Esophagus squamous epithelium (tissue), 5 donors: ENCODE results near the gene KIF13A. TPM values are rescaled to one million over a fixed set of nuclear protein-coding genes. Genes with fewer than 3 reads are reported as not detected.

ENCODE experiments used
- DNase-seq: peaks from one replicate; lab custom pipeline; 2025; lab: John Stamatoyannopoulos, UW
- H3K27ac ChIP-seq, 4 donors: fragments of 200-600 bp; sonication (generic); one replicate each; pipeline ENCODE4 v1.5.1; 2016 to 2019; ENCODE audit warnings: mild to moderate bottlenecking in 1 of 4
- H3K27me3 ChIP-seq, 4 donors: fragments of 200-600 bp; sonication (generic); 1 replicate in 3 of 4; 2 replicates in 1 of 4; pipeline versions ENCODE4 v1.5.1 to v1.6.0; 2017 to 2021; ENCODE audit warnings: antibody characterized with exemption in 1 of 4
- H3K36me3 ChIP-seq, 3 donors: fragments of 200-600 bp; sonication (generic); one replicate each; pipeline ENCODE4 v1.5.1; 2016 to 2019
- H3K4me1 ChIP-seq, 3 donors: fragments of 200-600 bp; sonication (generic); one replicate each; pipeline ENCODE4 v1.5.1; 2017 to 2019
- H3K4me3 ChIP-seq, 4 donors: fragments of 200-600 bp; sonication (generic); 1 replicate in 3 of 4; 2 replicates in 1 of 4; pipeline ENCODE4 v1.5.1; 2016 to 2019; ENCODE audit warnings: mild to moderate bottlenecking in 2 of 4, moderate library complexity in 1 of 4
- H3K9me3 ChIP-seq, 3 donors: fragments of 200-600 bp; sonication (generic); one replicate each; pipeline ENCODE4 v1.5.1; 2016 to 2019
- POLR2A ChIP-seq, 4 donors: fragments of 450-650 bp; IDR thresholded peaks; one replicate each; pipeline ENCODE4 v1.6.1; 2017; ENCODE audit warnings: antibody characterized with exemption in 4 of 4, mild to moderate bottlenecking in 4 of 4, moderate library complexity in 3 of 4
- WGBS, 2 donors: methylation state at CpG; one replicate each; pipeline ENCODE4 v1.1.5; 2018; 5-methylcytosine and 5-hydroxymethylcytosine counted together
- intact Hi-C: fragments of 100-400 bp; cut with DNase I; formaldehyde crosslinking; loops from one replicate; pipeline ENCODE4 v1.15.0; 2022
- total RNA-seq, 4 donors: library from RNA; depleted of rRNA; stranded (reverse); fragments of >200 nt; gene quantifications; one replicate each; pipeline ENCODE4 v1.1.0, GENCODE V29; 2016
- TF ChIP-seq, protein P1 (sequence below), 6 experiments: fragments of 450-650 bp in 4 of 6; fragments of 200-600 bp in 2 of 6; sonication (generic) in 2 of 6; IDR thresholded peaks; one replicate each; pipeline ENCODE4 v1.5.1; 2016 to 2019; ENCODE audit warnings: antibody characterized with exemption in 6 of 6, mild to moderate bottlenecking in 4 of 6, moderate library complexity in 4 of 6
- donor health status: DM: yes; HTN: yes; CAD: no.

Gene KIF13A
- total RNA-seq, 4 donors from 2014 or later, result 18.7 to 34.5 (median 25.0) TPM

DNA sequence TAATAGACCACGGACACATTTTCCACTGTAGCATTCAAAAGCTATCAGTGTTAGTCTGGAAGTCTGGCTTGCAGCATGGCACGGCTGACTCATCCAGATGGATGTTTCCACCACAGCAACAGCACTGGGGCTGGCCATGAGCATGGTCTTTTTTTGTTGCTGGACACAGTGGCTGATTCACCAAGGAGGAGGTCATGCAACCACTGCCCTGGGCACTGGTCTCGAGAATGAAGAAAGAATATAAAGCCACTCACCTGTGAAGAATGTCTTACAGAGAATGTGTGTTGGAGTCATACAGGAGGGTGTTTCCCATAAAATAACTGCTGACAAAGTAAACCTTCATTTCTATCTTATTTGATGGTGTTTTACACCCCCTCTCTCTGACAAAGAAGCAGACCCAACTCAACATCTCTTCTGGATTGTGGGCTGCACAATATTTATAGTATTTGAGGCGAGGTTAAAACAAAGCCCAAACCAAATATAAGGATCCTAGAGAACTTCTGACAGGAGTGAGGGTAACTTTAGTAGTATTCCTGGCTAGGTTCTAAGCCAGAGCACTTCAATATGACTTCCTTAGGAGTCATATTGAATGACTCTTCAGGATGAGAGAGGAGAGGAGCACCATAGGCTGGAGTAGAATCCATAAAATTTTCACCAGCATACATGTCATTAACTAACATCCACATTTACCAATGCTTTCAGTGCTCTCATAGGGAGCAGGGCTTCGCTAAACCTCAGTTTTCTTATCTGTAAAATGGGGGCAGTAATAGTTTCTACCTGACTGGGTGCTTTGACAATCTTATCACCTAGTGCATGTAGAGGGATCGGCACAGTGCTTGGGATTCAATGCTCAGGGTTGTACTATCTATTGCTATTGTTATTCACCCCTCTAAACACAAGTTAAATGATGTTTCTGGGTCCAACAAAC is 121.4 kb downstream of the KIF13A start:
- H3K27ac ChIP-seq, result peak overlapping the region; percentile 76 to 86 (median 82)
- no peak for DNase-seq
- intact Hi-C loops, result no loop called here

DNA sequence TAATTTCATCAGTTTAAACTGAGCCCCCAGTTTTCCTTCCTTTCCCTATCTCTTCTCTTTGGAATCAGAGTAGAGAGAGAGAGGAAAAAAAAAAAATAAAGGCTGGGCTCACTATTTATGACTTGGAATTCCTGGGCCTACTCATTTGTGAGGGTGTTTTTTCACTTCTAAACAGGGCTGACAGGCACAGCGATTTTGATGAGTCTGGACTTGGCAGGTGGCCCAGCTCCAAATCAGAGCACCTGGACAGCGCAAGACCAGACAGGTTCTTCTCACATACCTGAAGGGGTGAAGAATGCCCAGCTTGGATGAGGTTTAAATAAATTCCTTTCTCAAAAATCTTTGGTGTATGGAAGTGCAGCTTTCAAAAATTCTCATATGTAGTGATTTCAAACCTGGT is 122.2 kb downstream of the KIF13A start:
- 38 to 50% methylated on average over 2 of the region's 2 CpGs for WGBS, 2 donors
- intact Hi-C loops, result no loop called here

More for the DNA sequence above, 121.4 kb downstream of the KIF13A start:
- H3K4me1 ChIP-seq, result peaks cover 38 to 79% (median 38%) of the 10 kb centered on the region in 3 donors
- no peaks in the 10 kb centered on the region for H3K9me3 ChIP-seq
- H3K36me3 ChIP-seq, result no peaks in the 10 kb centered on the region
- TF ChIP-seq POLR2A (IDR thresholded peaks at IDR 0.05), result no peak
- TF ChIP-seq, protein P1, sequence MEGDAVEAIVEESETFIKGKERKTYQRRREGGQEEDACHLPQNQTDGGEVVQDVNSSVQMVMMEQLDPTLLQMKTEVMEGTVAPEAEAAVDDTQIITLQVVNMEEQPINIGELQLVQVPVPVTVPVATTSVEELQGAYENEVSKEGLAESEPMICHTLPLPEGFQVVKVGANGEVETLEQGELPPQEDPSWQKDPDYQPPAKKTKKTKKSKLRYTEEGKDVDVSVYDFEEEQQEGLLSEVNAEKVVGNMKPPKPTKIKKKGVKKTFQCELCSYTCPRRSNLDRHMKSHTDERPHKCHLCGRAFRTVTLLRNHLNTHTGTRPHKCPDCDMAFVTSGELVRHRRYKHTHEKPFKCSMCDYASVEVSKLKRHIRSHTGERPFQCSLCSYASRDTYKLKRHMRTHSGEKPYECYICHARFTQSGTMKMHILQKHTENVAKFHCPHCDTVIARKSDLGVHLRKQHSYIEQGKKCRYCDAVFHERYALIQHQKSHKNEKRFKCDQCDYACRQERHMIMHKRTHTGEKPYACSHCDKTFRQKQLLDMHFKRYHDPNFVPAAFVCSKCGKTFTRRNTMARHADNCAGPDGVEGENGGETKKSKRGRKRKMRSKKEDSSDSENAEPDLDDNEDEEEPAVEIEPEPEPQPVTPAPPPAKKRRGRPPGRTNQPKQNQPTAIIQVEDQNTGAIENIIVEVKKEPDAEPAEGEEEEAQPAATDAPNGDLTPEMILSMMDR (IDR thresholded peaks at IDR 0.05), result no peak
- H3K4me3 ChIP-seq, result no peak overlapping the region
- 44 to 58% methylated on average over 6 of the region's 6 CpGs for WGBS, 2 donors
- H3K27me3 ChIP-seq, result no peaks in the 10 kb centered on the region

DNA sequence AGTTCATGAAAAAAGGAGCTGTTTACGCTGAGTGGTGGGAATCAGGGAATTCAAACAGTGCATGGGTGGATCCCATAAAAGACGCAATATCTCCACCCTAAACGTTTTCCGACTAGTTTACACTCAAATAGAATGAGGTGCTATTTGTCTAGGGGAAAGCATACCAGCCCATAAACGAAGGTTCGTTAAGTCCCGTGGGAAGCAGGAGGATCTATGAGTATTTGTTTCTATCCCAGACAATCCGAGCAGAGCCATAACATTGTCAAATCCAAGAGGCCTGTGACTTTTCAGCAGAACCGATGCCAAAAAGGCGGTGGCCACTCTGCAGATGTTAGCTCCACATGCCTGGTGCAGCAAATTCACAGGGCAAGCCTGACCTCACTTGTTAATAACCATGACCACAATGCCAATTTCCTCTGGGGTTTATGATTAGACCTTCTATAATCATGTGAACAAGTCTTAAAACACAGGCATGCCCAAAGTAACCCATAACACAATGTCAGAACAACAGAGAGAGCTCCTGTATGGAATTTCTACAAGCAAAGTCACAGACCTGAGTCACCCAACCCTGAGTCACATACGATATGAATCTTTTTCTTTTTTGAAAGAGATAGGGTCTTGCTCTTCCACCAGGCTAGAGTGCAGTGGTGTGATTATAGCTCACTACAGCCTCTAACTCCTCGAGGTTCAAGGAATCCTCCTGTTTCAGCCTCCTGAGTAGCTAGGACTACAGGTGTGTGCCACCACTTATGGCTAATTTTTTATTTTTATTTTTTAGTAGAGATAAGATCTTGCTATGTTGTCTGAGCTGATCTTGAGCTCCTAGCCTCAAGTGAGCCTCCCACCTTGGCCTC is 123.3 kb downstream of the KIF13A start:
- Histone ChIP-seq H3K9me3 (no peaks in the 10 kb centered on the region), H3K36me3 (no peaks in the 10 kb centered on the region), H3K27me3 (no peaks in the 10 kb centered on the region), H3K4me3 (no peak overlapping the region), H3K4me1 (peaks cover 33 to 64% (median 36%) of the 10 kb centered on the region in 3 donors), H3K27ac (peak overlapping the region; percentile 76 to 86 (median 82))
- TF ChIP-seq POLR2A (IDR thresholded peaks at IDR 0.05), result no peak
- TF ChIP-seq, protein P1 (IDR thresholded peaks at IDR 0.05), result no peak
- intact Hi-C loops, result no loop called here
- WGBS, 2 donors, result 24 to 40% methylated on average over 12 of the region's 12 CpGs
- DNase-seq, result no peak

More for the DNA sequence above, 122.2 kb downstream of the KIF13A start:
- Histone ChIP-seq H3K36me3 (no peaks in the 10 kb centered on the region), H3K27ac (peak overlapping the region; percentile 76 to 86 (median 82)), H3K9me3 (no peaks in the 10 kb centered on the region), H3K27me3 (no peaks in the 10 kb centered on the region), H3K4me3 (no peak overlapping the region), H3K4me1 (peaks cover 38 to 75% (median 38%) of the 10 kb centered on the region in 3 donors)
- TF ChIP-seq, protein P1 (IDR thresholded peaks at IDR 0.05), result no peak
- no peak for TF ChIP-seq POLR2A (IDR thresholded peaks at IDR 0.05)
- DNase-seq, result no peak

DNA sequence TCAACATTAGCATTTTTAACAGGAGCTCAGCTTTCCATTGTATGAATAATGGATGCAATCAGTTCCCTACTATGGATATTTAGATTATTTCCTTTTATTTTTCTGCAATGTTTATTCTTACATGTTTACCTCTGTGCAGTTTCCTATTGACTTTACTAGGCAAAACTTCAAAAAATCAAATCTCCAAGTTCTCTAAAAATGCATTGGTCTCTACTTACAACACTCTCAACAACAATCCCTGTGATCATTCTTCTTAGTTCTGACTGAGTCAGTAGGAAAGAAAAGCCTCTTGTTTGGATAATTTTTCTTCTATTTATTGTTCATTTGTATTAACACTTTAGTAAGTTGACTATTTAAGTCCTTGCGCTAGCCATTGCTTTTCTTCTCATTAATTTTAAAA is 126.1 kb downstream of the KIF13A start:
- H3K4me1 ChIP-seq, result peaks cover 22 to 37% (median 26%) of the 10 kb centered on the region in 3 donors

More for the DNA sequence above, 126.1 kb downstream of the KIF13A start:
- no peaks in the 10 kb centered on the region for H3K9me3 ChIP-seq
- H3K4me3 ChIP-seq, result no peak overlapping the region
- WGBS, 2 donors, result 85 to 88% methylated on average over 1 of the region's 1 CpG
- H3K36me3 ChIP-seq, result no peaks in the 10 kb centered on the region
- intact Hi-C loops, result no loop called here
- DNase-seq, result no peak
- no peak overlapping the region for H3K27ac ChIP-seq
- no peaks in the 10 kb centered on the region for H3K27me3 ChIP-seq
- TF ChIP-seq POLR2A (IDR thresholded peaks at IDR 0.05), result no peak
- TF ChIP-seq, protein P1 (IDR thresholded peaks at IDR 0.05), result no peak
